Heart left ventricle (tissue), 16 donors: ENCODE results near the gene GNS. TPM values are rescaled to one million over a fixed set of nuclear protein-coding genes. Genes with fewer than 3 reads are reported as not detected.

Experiments
- ATAC-seq, 4 donors: fragments of 200-7000 bp; cut with Tn5 transposase; one replicate each; pipeline ENCODE4 v1.9.1; 2020 to 2022; ENCODE audit warnings: moderate library complexity in 4 of 4, mild to moderate bottlenecking in 3 of 4, moderate number of reproducible peaks in 1 of 4
- DNase-seq, 5 donors: peaks; one replicate each; pipeline ENCODE4 v3.0.0-alpha.2; 2020
- H3K27ac ChIP-seq, 12 donors: fragments of 200-600 bp; sonication (generic) in 4 of 12; one replicate each; pipeline versions ENCODE4 v1.5.0 to v1.8.0; 2016 to 2022; ENCODE audit warnings: mild to moderate bottlenecking in 2 of 12
- H3K27me3 ChIP-seq, 9 donors: fragments of 200-600 bp; sonication (generic) in 2 of 9; one replicate each; pipeline versions ENCODE4 v1.5.1 to v1.8.0; 2016 to 2022; ENCODE audit warnings: mild to moderate bottlenecking in 3 of 9
- H3K36me3 ChIP-seq, 9 donors: fragments of 200-600 bp; sonication (generic) in 2 of 9; one replicate each; pipeline versions ENCODE4 v1.5.0 to v1.8.0; 2018 to 2022; ENCODE audit warnings: mild to moderate bottlenecking in 2 of 9
- H3K4me1 ChIP-seq, 12 donors: fragments of 200-600 bp; sonication (generic) in 4 of 12; one replicate each; pipeline versions ENCODE4 v1.5.0 to v1.8.0; 2016 to 2022; ENCODE audit warnings: mild to moderate bottlenecking in 3 of 12
- H3K4me3 ChIP-seq, 12 donors: fragments of 200-600 bp; sonication (generic) in 4 of 12; one replicate each; pipeline versions ENCODE4 v1.5.0 to v1.8.0; 2017 to 2022; ENCODE audit warnings: mild to moderate bottlenecking in 9 of 12, moderate library complexity in 4 of 12
- H3K9me3 ChIP-seq, 12 donors: fragments of 200-600 bp; sonication (generic) in 4 of 12; one replicate each; pipeline versions ENCODE4 v1.5.0 to v1.8.0; 2016 to 2022; ENCODE audit warnings: mild to moderate bottlenecking in 1 of 12
- POLR2A ChIP-seq, 2 donors: fragments of 450-650 bp; IDR thresholded peaks; one replicate each; pipeline ENCODE4 v1.6.1; 2017; ENCODE audit warnings: antibody characterized with exemption in 2 of 2, mild to moderate bottlenecking in 2 of 2, moderate library complexity in 2 of 2
- WGBS, 4 donors: extraction: QIAGEN DNeasy Blood & Tissue Kit in 2 of 4; methylation state at CpG; one replicate each; pipeline versions ENCODE4 v1.1.5 to v1.1.7; 2013 to 2018; 5-methylcytosine and 5-hydroxymethylcytosine counted together
- intact Hi-C, 10 donors: fragments of 100-400 bp; cut with DNase I; formaldehyde crosslinking; loops; one replicate each; pipeline versions ENCODE4 v1.11.1 to v1.14.2; 2022
- polyA plus RNA-seq, 2 donors: library from polyadenylated mRNA; stranded (reverse); fragments of 200-250 nt; gene quantifications; one replicate each; pipeline ENCODE4 v1.2.3, GENCODE V29; 2013
- total RNA-seq, 9 donors: library from RNA; depleted of rRNA in 2 of 9; stranded (reverse); fragments of >200 nt in 2 of 9; fragmentation: NEBNext Ultra II Directional in 3 of 9; extraction: Animal tissue kit (Norgen Biotek cat#: 25700) in 3 of 9; gene quantifications; one replicate each; pipeline versions ENCODE4 v1.1.0 to v1.2.4, GENCODE V29; 2016 to 2023
- TF ChIP-seq, protein P1 (sequence below), 12 donors: fragments of 200-600 bp; sonication (generic) in 4 of 12; IDR thresholded peaks; one replicate each; pipeline versions ENCODE4 v1.5.0 to v1.8.0; 2018 to 2022; ENCODE audit warnings: antibody characterized with exemption in 12 of 12, mild to moderate bottlenecking in 5 of 12
- donor health status: ischemic (EF 13 %, LVEDD 7.1; RV severe dilation, severe dysfunction).
- donor health status: healthy with polysubstance abuse.
- donor health status: DM: no; HTN: yes; CAD: no.
- donor health status: DM: no; HTN: no; CAD: no.
- donor health status: ischemic (EF 25% LVEDD 6.9; RV normal size, moderate dysfunction).
- donor health status: ischemic (EF 25% LVEDD 5.7; RV mildly dilated, moderate dysfunction).
- donor health status: healthy.
- donor health status: DM: yes; HTN: yes; CAD: no.
- donor health status: ischemic (EF 35%, LVEDD 5.7; RV mildly dilated, moderate dysfunction).
- donor health status: nonischemic (EF 11% LVEDD 7.7; RV severe dilation, severe dysfunction).
- donor health status: DM: yes; HTN: yes; CAD: no.
- donor health status: PGD.
- donor health status: ischemic (EF 29% LVEDD 5.4; RV normal size, mild dysfunction).
- donor health status: nonischemic (EF 23%, LVEDD 6.1; RV moderate dilation, normal function).

Gene GNS
- total and polyA plus RNA-seq, 11 donors: 22.0 to 246 (median 115) TPM

DNA sequence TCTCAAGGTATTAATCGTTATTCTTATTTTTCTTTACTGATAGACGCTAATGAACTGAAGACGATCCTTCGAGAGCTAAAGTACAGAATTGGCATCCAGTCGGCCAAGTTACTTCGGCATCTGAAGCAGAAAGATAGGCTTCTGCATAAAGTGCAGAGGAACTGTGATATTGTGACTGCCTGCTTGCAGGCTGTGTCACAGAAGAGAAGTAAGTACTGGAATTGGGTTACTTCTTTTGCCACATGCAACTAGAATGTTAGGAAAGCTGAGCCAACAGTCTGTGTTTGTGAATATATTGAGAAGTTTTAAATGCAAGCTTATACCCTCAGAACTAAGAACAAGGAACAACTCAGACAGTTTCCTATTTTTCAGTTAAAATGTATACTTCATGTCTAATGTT, 26.6 kb upstream of the GNS start:
- DNase-seq: no peak
- peaks cover 0 to 19% (median 9%) of the 10 kb centered on the region in 12 donors for H3K4me1 ChIP-seq
- no peak for ATAC-seq
- H3K36me3 ChIP-seq: no peaks in the 10 kb centered on the region
- H3K4me3 ChIP-seq: no peak overlapping the region
- H3K9me3 ChIP-seq: no peaks in the 10 kb centered on the region
- intact Hi-C loops: no loop called here
- TF ChIP-seq, protein P1, sequence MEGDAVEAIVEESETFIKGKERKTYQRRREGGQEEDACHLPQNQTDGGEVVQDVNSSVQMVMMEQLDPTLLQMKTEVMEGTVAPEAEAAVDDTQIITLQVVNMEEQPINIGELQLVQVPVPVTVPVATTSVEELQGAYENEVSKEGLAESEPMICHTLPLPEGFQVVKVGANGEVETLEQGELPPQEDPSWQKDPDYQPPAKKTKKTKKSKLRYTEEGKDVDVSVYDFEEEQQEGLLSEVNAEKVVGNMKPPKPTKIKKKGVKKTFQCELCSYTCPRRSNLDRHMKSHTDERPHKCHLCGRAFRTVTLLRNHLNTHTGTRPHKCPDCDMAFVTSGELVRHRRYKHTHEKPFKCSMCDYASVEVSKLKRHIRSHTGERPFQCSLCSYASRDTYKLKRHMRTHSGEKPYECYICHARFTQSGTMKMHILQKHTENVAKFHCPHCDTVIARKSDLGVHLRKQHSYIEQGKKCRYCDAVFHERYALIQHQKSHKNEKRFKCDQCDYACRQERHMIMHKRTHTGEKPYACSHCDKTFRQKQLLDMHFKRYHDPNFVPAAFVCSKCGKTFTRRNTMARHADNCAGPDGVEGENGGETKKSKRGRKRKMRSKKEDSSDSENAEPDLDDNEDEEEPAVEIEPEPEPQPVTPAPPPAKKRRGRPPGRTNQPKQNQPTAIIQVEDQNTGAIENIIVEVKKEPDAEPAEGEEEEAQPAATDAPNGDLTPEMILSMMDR (IDR thresholded peaks at IDR 0.05): no peak
- TF ChIP-seq POLR2A (IDR thresholded peaks at IDR 0.05): no peak
- no peak overlapping the region for H3K27ac ChIP-seq
- H3K27me3 ChIP-seq: peaks cover 0 to 26% (median 0%) of the 10 kb centered on the region in 9 donors
- 92 to 95% (median 93%) methylated on average over 6 of the region's 6 CpGs for WGBS, 4 donors

GRCh38 chr12:64782191-64782876, 23.1 kb upstream of the GNS start:
- H3K4me1 ChIP-seq: peaks cover 0 to 27% (median 10%) of the 10 kb centered on the region in 12 donors
- TF ChIP-seq POLR2A (IDR thresholded peaks at IDR 0.05): no peak
- TF ChIP-seq, protein P1 (IDR thresholded peaks at IDR 0.05): no peak
- peak overlapping the region in 11 of 12 donors; percentile 47 to 71 (median 62) for H3K4me3 ChIP-seq
- no peaks in the 10 kb centered on the region for H3K9me3 ChIP-seq
- H3K27me3 ChIP-seq: peaks cover 0 to 28% (median 0%) of the 10 kb centered on the region in 9 donors
- DNase-seq (peak in 1 of 5 donors; percentile 10), ATAC-seq (peak in 1 of 4 donors; percentile 80)
- 48 to 60% (median 53%) methylated on average over 6 of the region's 6 CpGs for WGBS, 4 donors
- H3K36me3 ChIP-seq: no peaks in the 10 kb centered on the region
- peak overlapping the region in 4 of 12 donors; percentile 1 to 61 (median 36) for H3K27ac ChIP-seq
- intact Hi-C loops: no loop called here

- H3K4me3 ChIP-seq: peak overlapping the region; percentile 40 to 71 (median 62)
- no peaks in the 10 kb centered on the region for H3K36me3 ChIP-seq
- peaks cover 0 to 3% (median 0%) of the 10 kb centered on the region in 12 donors for H3K9me3 ChIP-seq
- DNase-seq: no peak
- ATAC-seq: peak in 2 of 4 donors; percentile 14 to 26
- intact Hi-C loops: no loop called here
- H3K27ac ChIP-seq: peak overlapping the region in 4 of 12 donors; percentile 1 to 61 (median 36)
- peaks cover 0 to 28% (median 0%) of the 10 kb centered on the region in 9 donors for H3K27me3 ChIP-seq
- 8 to 12% (median 11%) methylated on average over 39 of the region's 39 CpGs for WGBS, 4 donors
- TF ChIP-seq, protein P1 (IDR thresholded peaks at IDR 0.05): no peak
- no peak for TF ChIP-seq POLR2A (IDR thresholded peaks at IDR 0.05)
- H3K4me1 ChIP-seq: peaks cover 0 to 27% (median 10%) of the 10 kb centered on the region in 12 donors
Measured at GRCh38 chr12:64781280-64782190, 22.3 kb upstream of the GNS start.
